ENCODE results near the gene TRUB2. TPM values are rescaled to one million over a fixed set of nuclear protein-coding genes. Genes with fewer than 3 reads are reported as not detected.

TRUB2 gene
- total and polyA plus RNA-seq, 2 of the 13 experiments (the other 11 are each of a cell fraction or from before 2014, with no cell fraction given) = 22.3 to 41.2 TPM

DNA sequence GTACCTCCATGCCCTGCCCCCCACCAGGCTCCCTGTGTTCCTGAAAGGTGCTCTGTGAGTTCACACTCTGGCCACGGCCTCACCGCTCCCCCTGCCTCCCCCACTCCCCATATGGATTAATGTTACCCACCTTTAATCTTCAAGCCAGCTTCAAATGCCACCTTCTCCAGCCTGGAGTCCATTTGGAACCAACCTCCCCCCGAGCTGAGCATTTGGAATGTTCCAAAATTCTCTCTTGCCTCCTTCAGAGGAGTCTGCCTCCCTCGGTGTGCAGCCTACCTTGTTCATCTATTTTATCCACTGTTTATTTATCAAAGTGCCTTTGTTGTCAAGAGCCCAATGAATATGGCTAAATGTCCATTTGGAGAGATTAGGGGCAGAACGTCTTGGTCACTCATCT lies 50.7 kb downstream of the TRUB2 start (continued):
- TF ChIP-seq, protein P1, sequence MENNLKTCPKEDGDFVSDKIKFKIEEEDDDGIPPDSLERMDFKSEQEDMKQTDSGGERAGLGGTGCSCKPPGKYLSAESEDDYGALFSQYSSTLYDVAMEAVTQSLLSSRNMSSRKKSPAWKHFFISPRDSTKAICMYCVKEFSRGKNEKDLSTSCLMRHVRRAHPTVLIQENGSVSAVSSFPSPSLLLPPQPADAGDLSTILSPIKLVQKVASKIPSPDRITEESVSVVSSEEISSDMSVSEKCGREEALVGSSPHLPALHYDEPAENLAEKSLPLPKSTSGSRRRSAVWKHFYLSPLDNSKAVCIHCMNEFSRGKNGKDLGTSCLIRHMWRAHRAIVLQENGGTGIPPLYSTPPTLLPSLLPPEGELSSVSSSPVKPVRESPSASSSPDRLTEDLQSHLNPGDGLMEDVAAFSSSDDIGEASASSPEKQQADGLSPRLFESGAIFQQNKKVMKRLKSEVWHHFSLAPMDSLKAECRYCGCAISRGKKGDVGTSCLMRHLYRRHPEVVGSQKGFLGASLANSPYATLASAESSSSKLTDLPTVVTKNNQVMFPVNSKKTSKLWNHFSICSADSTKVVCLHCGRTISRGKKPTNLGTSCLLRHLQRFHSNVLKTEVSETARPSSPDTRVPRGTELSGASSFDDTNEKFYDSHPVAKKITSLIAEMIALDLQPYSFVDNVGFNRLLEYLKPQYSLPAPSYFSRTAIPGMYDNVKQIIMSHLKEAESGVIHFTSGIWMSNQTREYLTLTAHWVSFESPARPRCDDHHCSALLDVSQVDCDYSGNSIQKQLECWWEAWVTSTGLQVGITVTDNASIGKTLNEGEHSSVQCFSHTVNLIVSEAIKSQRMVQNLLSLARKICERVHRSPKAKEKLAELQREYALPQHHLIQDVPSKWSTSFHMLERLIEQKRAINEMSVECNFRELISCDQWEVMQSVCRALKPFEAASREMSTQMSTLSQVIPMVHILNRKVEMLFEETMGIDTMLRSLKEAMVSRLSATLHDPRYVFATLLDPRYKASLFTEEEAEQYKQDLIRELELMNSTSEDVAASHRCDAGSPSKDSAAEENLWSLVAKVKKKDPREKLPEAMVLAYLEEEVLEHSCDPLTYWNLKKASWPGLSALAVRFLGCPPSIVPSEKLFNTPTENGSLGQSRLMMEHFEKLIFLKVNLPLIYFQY (CRISPR knock-in tag; IDR thresholded peaks at IDR 0.05; ENCODE audit: borderline replicate concordance) = no peak
- TF ChIP-seq, protein P2, sequence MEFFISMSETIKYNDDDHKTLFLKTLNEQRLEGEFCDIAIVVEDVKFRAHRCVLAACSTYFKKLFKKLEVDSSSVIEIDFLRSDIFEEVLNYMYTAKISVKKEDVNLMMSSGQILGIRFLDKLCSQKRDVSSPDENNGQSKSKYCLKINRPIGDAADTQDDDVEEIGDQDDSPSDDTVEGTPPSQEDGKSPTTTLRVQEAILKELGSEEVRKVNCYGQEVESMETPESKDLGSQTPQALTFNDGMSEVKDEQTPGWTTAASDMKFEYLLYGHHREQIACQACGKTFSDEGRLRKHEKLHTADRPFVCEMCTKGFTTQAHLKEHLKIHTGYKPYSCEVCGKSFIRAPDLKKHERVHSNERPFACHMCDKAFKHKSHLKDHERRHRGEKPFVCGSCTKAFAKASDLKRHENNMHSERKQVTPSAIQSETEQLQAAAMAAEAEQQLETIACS (CRISPR knock-in tag; IDR thresholded peaks at IDR 0.05) = no peak
- no peak for TF ChIP-seq ZNF652 (CRISPR knock-in tag; IDR thresholded peaks at IDR 0.05; ENCODE audit: borderline replicate concordance, low read depth)
- TF ChIP-seq KDM5A (IDR thresholded peaks at IDR 0.05; ENCODE audit: borderline replicate concordance, low read length) = no peak
- no peak for TF ChIP-seq GTF2F1 (IDR thresholded peaks at IDR 0.05; ENCODE audit: low read length)
- TF ChIP-seq TARDBP (CRISPR knock-in tag; IDR thresholded peaks at IDR 0.05) = no peak

DNA sequence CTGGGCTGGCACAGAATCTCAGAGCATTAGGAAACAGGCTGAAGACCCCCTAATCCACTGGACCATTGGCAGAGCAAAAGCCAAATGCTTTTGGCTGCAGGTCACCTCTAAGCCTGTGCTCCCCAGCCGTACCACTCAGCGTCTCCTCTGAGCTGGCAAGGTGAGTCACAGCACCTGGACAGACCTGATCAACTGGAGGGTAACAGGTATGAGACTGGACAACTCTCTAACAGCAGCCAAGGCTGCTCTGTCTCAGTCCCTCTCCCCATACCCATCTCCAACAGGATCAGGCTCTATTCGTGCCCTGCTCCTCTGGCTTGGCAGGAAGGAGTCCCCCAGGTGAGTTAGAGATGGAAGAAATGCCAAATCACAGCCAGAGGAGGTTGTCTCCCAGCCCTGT lies 51.1 kb downstream of the TRUB2 start:
- H3K9ac ChIP-seq (ENCODE audit: insufficient read depth, low read depth, low read length) = no peak overlapping the region
- peaks cover 11 to 59% of the 10 kb centered on the region in 2 experiments for H3K36me3 ChIP-seq (replicated peaks in 1 of 2; ENCODE audit: control insufficient read depth in 1 of 2, insufficient read depth in 2 of 2, low read length in 2 of 2)
- intact Hi-C loops (cut with micrococcal nuclease; ENCODE audit: unreplicated experiment) = no loop called here
- H3K4me3 ChIP-seq (replicated peaks in 1 of 3; ENCODE audit: insufficient read depth in 1 of 3, low read depth in 2 of 3, low read length in 3 of 3) = no peak overlapping the region
- H3K4me2 ChIP-seq (ENCODE audit: low read depth, low read length) = no peak overlapping the region
- no peak overlapping the region for H3K27ac ChIP-seq (ENCODE audit: extremely low read length, insufficient read depth, low read length)
- 0 out of 2 replicates have a peak, but pooled peaks have one; percentile 26 for TF ChIP-seq RBFOX2 (IDR thresholded peaks at IDR 0.05; ENCODE audit: low read depth, low read length)
- TF ChIP-seq KLF13 (CRISPR knock-in tag; IDR thresholded peaks at IDR 0.05) = no peak
- BruUV-seq (replicated peaks) = no TSS peak
- no peak for FAIRE-seq
- H3K4me1 ChIP-seq (ENCODE audit: insufficient read depth, low read length) = peaks cover 16% of the 10 kb centered on the region
- POLR2A ChIA-PET = no interaction called here
- CTCF ChIA-PET (ENCODE audit: low intra/inter-chr PET ratio, low total read pairs) = no interaction called here
- H4K20me1 ChIP-seq (ENCODE audit: insufficient read depth, low read length) = 0 out of 2 replicates have a peak, but pooled peaks cover 5% of the 10 kb centered on the region
- 94% methylated on average over 3 of the region's 3 CpGs for WGBS (ENCODE audit: low lambda C conversion rate)
- ATAC-seq = no peak
- H3K79me2 ChIP-seq (ENCODE audit: insufficient read depth, low read length) = peaks cover 24% of the 10 kb centered on the region
- no peaks in the 10 kb centered on the region; a peak in 1 of 5 replicates for H3K27me3 ChIP-seq (ENCODE audit: control insufficient read depth in 1 of 2, insufficient read depth in 2 of 2, low read length in 2 of 2)
- in situ Hi-C loops (cut with HindIII; ENCODE audit: extremely low pct_ligation_motif_present, low pct_unique_long_range_greater_than_20kb) = no loop called here
- no peaks in the 10 kb centered on the region for H3K9me3 ChIP-seq (ENCODE audit: low read length)
- H2AFZ ChIP-seq (ENCODE audit: low read length) = no peak overlapping the region
- no peak for DNase-seq (ENCODE audit: low spot score)
